PC-9 (cell line): ENCODE results near the gene SPEM2.

ENCODE experiments used
- CTCF ChIP-seq: fragments of 200-600 bp; sonication (generic); conservative IDR thresholded peaks from 2 replicates; pipeline ENCODE4 v1.6.1; 2017; ENCODE audit warnings: mixed run types, antibody characterized with exemption, mild to moderate bottlenecking, moderate library complexity
- EZH2 ChIP-seq: fragments of 200-600 bp; sonication (generic); IDR thresholded peaks from 2 replicates; pipeline ENCODE4 v1.8.0; 2017; ENCODE audit warnings: antibody characterized with exemption, low read depth

- no peak for TF ChIP-seq EZH2
- TF ChIP-seq CTCF, result no peak
Measured at GRCh38 chr17:7465597-7466275, 40.3 kb downstream of the SPEM2 start.
